Esophagus squamous epithelium (tissue), 5 donors: ENCODE data around the gene CA10. TPM values are rescaled to one million over a fixed set of nuclear protein-coding genes. Genes with fewer than 3 reads are reported as not detected.

ENCODE experiments used
- DNase-seq: peaks from one replicate; lab custom pipeline; 2025; lab: John Stamatoyannopoulos, UW
- H3K27ac ChIP-seq, 4 donors: fragments of 200-600 bp; sonication (generic); one replicate each; pipeline ENCODE4 v1.5.1; 2016 to 2019; ENCODE audit warnings: mild to moderate bottlenecking in 1 of 4
- H3K27me3 ChIP-seq, 4 donors: fragments of 200-600 bp; sonication (generic); 1 replicate in 3 of 4; 2 replicates in 1 of 4; pipeline versions ENCODE4 v1.5.1 to v1.6.0; 2017 to 2021; ENCODE audit warnings: antibody characterized with exemption in 1 of 4
- H3K36me3 ChIP-seq, 3 donors: fragments of 200-600 bp; sonication (generic); one replicate each; pipeline ENCODE4 v1.5.1; 2016 to 2019
- H3K4me1 ChIP-seq, 3 donors: fragments of 200-600 bp; sonication (generic); one replicate each; pipeline ENCODE4 v1.5.1; 2017 to 2019
- H3K4me3 ChIP-seq, 4 donors: fragments of 200-600 bp; sonication (generic); 1 replicate in 3 of 4; 2 replicates in 1 of 4; pipeline ENCODE4 v1.5.1; 2016 to 2019; ENCODE audit warnings: mild to moderate bottlenecking in 2 of 4, moderate library complexity in 1 of 4
- H3K9me3 ChIP-seq, 3 donors: fragments of 200-600 bp; sonication (generic); one replicate each; pipeline ENCODE4 v1.5.1; 2016 to 2019
- CTCF ChIP-seq, 6 experiments: fragments of 450-650 bp in 4 of 6; fragments of 200-600 bp in 2 of 6; sonication (generic) in 2 of 6; IDR thresholded peaks; one replicate each; pipeline ENCODE4 v1.5.1; 2016 to 2019; ENCODE audit warnings: antibody characterized with exemption in 6 of 6, mild to moderate bottlenecking in 4 of 6, moderate library complexity in 4 of 6
- POLR2A ChIP-seq, 4 donors: fragments of 450-650 bp; IDR thresholded peaks; one replicate each; pipeline ENCODE4 v1.6.1; 2017; ENCODE audit warnings: antibody characterized with exemption in 4 of 4, mild to moderate bottlenecking in 4 of 4, moderate library complexity in 3 of 4
- WGBS, 2 donors: methylation state at CpG; one replicate each; pipeline ENCODE4 v1.1.5; 2018; 5-methylcytosine and 5-hydroxymethylcytosine counted together
- intact Hi-C: fragments of 100-400 bp; cut with DNase I; formaldehyde crosslinking; loops from one replicate; pipeline ENCODE4 v1.15.0; 2022
- total RNA-seq, 4 donors: library from RNA; depleted of rRNA; stranded (reverse); fragments of >200 nt; gene quantifications; one replicate each; pipeline ENCODE4 v1.1.0, GENCODE V29; 2016
- donor health status: DM: yes; HTN: yes; CAD: no.

CA10 gene
- total RNA-seq, 4 donors from 2014 or later: 0.38 TPM; not detected in 3

- intact Hi-C loops: no loop called here
- DNase-seq: no peak
- H3K4me1 ChIP-seq: no peaks in the 10 kb centered on the region
These were observed 130.8 kb downstream of the CA10 start for GRCh38 chr17:52027620-52028295.

GRCh38 chr17:52027081-52027480, 131.4 kb downstream of the CA10 start:
- no peak for DNase-seq
- intact Hi-C loops: no loop called here
- no peak overlapping the region for H3K4me3 ChIP-seq
- H3K27ac ChIP-seq: no peak overlapping the region
- TF ChIP-seq CTCF (IDR thresholded peaks at IDR 0.05) (no peak), POLR2A (IDR thresholded peaks at IDR 0.05) (no peak)
- H3K36me3 ChIP-seq: no peaks in the 10 kb centered on the region
- no peaks in the 10 kb centered on the region for H3K4me1 ChIP-seq
- 48 to 64% methylated on average over 2 of the region's 2 CpGs for WGBS, 2 donors
- H3K27me3 ChIP-seq: no peaks in the 10 kb centered on the region
- H3K9me3 ChIP-seq: no peaks in the 10 kb centered on the region

More at GRCh38 chr17:52027620-52028295, 130.8 kb downstream of the CA10 start:
- no peaks in the 10 kb centered on the region for H3K27me3 ChIP-seq
- TF ChIP-seq CTCF (IDR thresholded peaks at IDR 0.05) (no peak), POLR2A (IDR thresholded peaks at IDR 0.05) (no peak)
- no peak overlapping the region for H3K27ac ChIP-seq
- no peaks in the 10 kb centered on the region for H3K9me3 ChIP-seq
- no peak overlapping the region for H3K4me3 ChIP-seq
- no peaks in the 10 kb centered on the region for H3K36me3 ChIP-seq

- no peak for DNase-seq
- Histone ChIP-seq H3K27ac (no peak overlapping the region), H3K9me3 (no peaks in the 10 kb centered on the region), H3K27me3 (no peaks in the 10 kb centered on the region), H3K4me3 (no peak overlapping the region), H3K36me3 (no peaks in the 10 kb centered on the region), H3K4me1 (no peaks in the 10 kb centered on the region)
- TF ChIP-seq CTCF (IDR thresholded peaks at IDR 0.05) (no peak), POLR2A (IDR thresholded peaks at IDR 0.05) (no peak)
- 56 to 59% methylated on average over 2 of the region's 2 CpGs for WGBS, 2 donors
- intact Hi-C loops: no loop called here
These were observed 132.4 kb downstream of the CA10 start for GRCh38 chr17:52026075-52026474.

GRCh38 chr17:52025236-52025635, 133.3 kb downstream of the CA10 start:
- intact Hi-C loops: no loop called here
- TF ChIP-seq CTCF (IDR thresholded peaks at IDR 0.05): no peak
- no peak for TF ChIP-seq POLR2A (IDR thresholded peaks at IDR 0.05)
- no peak for DNase-seq
- Histone ChIP-seq H3K27ac (no peak overlapping the region), H3K4me3 (no peak overlapping the region), H3K4me1 (no peaks in the 10 kb centered on the region), H3K9me3 (no peaks in the 10 kb centered on the region), H3K27me3 (no peaks in the 10 kb centered on the region), H3K36me3 (no peaks in the 10 kb centered on the region)

GRCh38 chr17:52024300-52024870, 134.1 kb downstream of the CA10 start:
- H3K27ac ChIP-seq: no peak overlapping the region
- no peak overlapping the region for H3K4me3 ChIP-seq
- no peak for DNase-seq
- H3K4me1 ChIP-seq: no peaks in the 10 kb centered on the region
- WGBS, 2 donors: 19 to 27% methylated on average over 2 of the region's 2 CpGs
- no peaks in the 10 kb centered on the region for H3K9me3 ChIP-seq
- intact Hi-C loops: no loop called here
- TF ChIP-seq CTCF (IDR thresholded peaks at IDR 0.05): no peak
- no peak for TF ChIP-seq POLR2A (IDR thresholded peaks at IDR 0.05)
- no peaks in the 10 kb centered on the region for H3K36me3 ChIP-seq
- H3K27me3 ChIP-seq: no peaks in the 10 kb centered on the region
